HG03175 (cell line): Measurements from ENCODE around the gene TENT5A.
"Not testable (repeated sequence)": the region's sequence is repeated elsewhere in the genome, so short reads cannot be mapped to it uniquely, and the experiment has no call there.

Source experiments
- ATAC-seq: cut with Tn5 transposase; IDR thresholded peaks from one replicate; pipeline ENCODE4 v1.9.1; 2021; ENCODE audit warnings: mild to moderate bottlenecking, moderate library complexity; ENCODE audit not compliant: unreplicated experiment

The TENT5A gene

GRCh38 chr6:81751388-81752083 is 945 bp downstream of the TENT5A start:
- peak; percentile 16 for ATAC-seq

- ATAC-seq = no peak
These were observed 1.6 kb downstream of the TENT5A start for GRCh38 chr6:81750681-81751387.

GRCh38 chr6:81750200-81750599 is 2.3 kb downstream of the TENT5A start:
- ATAC-seq = no peak

GRCh38 chr6:81749707-81750106 is 2.8 kb downstream of the TENT5A start:
- ATAC-seq = no peak

GRCh38 chr6:81748994-81749393 is 3.5 kb downstream of the TENT5A start:
- ATAC-seq = no peak

- no peak for ATAC-seq
These were observed 5.2 kb downstream of the TENT5A start for GRCh38 chr6:81747327-81747726.

- ATAC-seq = no peak
These were observed 8.3 kb downstream of the TENT5A start for GRCh38 chr6:81744131-81744530.

- no peak for ATAC-seq
These were observed 8.8 kb downstream of the TENT5A start for GRCh38 chr6:81743649-81744048.

- no peak for ATAC-seq
These were observed 10.8 kb downstream of the TENT5A start for GRCh38 chr6:81741689-81742088.

GRCh38 chr6:81740591-81740990 is 11.9 kb downstream of the TENT5A start:
- ATAC-seq = not testable (repeated sequence)

- ATAC-seq = no peak
These were observed 13.0 kb downstream of the TENT5A start for GRCh38 chr6:81739230-81740195.

GRCh38 chr6:81736428-81736827 is 16.1 kb downstream of the TENT5A start:
- no peak for ATAC-seq

GRCh38 chr6:81735756-81736380 is 16.6 kb downstream of the TENT5A start:
- no peak for ATAC-seq

- ATAC-seq = no peak
These were observed 17.9 kb downstream of the TENT5A start for GRCh38 chr6:81734500-81735150.

- ATAC-seq = no peak
These were observed 18.4 kb downstream of the TENT5A start for GRCh38 chr6:81734081-81734480.

- no peak for ATAC-seq
These were observed 20.7 kb downstream of the TENT5A start for GRCh38 chr6:81731814-81732213.

- ATAC-seq = peak; percentile 63
These were observed 24.5 kb downstream of the TENT5A start for GRCh38 chr6:81727876-81728517.

- ATAC-seq = no peak
These were observed 27.4 kb downstream of the TENT5A start for GRCh38 chr6:81725127-81725526.

GRCh38 chr6:81722506-81723223 is 29.8 kb downstream of the TENT5A start:
- no peak for ATAC-seq
